GM18867 (cell line): ENCODE data around the gene GLRA3.
A peak's percentile ranks its signal among the peaks of the same experiment; 100 is the strongest.

ENCODE experiments used
- ATAC-seq: cut with Tn5 transposase; IDR thresholded peaks from one replicate; pipeline ENCODE4 v1.9.1; 2021; ENCODE audit warnings: mild to moderate bottlenecking, moderate library complexity; ENCODE audit not compliant: unreplicated experiment

The GLRA3 gene

DNA sequence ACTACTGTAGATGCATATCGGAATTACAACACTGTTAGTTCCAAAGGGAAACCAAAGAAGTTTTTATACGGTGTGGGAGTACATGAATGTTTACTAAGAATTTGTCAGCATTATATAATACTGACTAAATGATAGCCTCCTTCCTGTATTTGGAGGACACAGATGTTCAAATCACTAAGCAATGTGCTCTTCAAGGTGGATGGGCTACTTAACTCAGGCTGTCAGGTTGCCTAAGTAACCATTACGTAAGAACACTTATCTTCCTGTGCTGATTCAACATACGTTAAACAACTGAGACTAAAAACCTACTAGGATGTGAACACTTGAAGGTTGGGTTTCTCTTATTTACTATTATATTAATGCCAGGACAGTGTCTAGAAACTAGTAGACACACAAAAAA is 224.8 kb downstream of the GLRA3 start:
- ATAC-seq = no peak

DNA sequence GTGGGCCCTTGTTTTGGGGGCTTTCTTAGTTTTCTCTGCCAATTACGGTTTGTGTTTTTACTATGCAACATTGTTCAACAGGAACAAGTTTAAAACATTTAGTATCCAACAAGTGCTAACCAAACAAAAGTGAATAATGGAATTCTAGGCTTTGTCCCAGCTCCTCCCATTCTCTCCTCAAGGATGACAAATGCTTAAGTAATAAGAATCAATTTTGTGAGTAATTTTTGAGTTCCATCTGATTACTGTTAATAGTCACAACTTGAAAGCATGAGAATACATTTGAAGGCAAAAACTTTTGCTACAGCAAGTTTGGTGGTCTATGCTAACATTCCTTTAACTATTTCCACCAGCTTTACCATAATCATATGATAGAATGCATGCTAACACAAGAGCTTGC is 228.7 kb downstream of the GLRA3 start:
- no peak for ATAC-seq

DNA sequence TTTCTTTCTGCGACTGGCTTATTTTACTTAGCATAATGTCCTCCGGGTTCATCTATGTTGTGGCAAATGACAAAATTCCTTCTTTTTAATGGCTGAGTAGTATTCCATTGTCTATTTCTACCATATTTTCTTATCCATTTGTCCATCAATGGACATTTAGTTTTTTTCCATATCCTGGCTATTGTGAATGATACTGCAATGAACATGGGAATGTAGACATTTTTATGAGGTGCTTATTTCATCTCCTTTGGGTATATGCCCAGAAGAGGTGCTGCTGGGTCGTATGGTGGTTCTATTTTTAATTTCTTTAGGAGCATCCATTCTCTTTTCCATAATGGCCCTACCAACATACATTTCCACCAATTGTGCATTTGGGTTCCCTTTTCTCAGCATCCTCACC is 230.2 kb downstream of the GLRA3 start:
- no peak for ATAC-seq

DNA sequence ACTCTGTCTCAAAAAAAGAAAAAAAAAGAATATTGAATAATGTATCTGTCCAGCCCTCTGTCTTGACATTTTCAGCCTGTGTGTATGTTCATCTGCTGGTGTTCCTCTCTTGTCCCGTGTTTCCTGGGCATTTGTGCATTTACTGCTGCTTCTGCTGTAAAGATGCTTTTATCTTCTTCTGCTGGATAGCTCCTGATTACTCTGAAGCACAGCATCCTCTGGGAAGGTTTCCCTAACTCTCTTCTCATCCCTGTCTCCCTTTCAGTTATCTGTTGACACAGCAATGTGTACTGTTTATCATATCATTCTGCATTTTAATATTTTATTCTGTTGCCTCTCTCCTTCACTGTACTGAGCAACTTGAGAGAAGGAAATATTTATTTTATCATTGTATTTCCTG is 232.5 kb downstream of the GLRA3 start:
- ATAC-seq = no peak

- no peak for ATAC-seq
Measured at GRCh38 chr4:174595141-174595929, 233.7 kb downstream of the GLRA3 start.

DNA sequence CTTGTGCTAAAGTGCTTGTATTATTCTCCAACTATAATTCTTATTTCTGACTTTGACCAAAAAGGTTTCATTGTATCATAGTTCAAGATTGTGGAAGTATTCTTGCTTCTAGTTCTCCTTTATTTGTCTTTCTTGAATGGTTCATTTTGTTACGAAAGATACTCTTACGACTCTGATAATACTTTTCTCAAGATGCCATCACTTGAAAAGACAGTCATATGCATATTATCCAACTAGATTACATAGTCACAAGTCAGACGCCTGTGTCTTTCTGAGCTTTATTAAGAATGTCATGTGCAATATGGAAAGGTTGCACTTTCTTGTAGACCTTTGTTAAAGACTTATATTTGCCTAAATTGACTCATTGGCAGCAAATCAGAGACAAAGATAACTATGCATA is 235.3 kb downstream of the GLRA3 start:
- no peak for ATAC-seq

DNA sequence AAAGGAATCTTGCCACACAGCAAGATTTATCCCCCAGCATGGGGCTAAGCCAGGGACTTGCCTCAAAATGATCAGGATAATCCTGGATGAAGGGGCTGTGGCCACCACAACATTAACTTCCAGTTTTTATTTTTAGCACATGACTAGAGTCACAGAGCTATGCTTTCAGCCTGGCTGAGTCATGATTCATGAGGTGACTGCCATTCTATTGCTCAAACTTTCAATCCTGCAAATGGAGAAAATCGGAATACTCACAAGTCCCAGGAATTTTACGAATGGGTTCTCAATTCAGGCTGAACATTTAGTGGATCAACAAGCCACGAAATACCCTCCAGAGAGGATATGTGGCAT is 236.1 kb downstream of the GLRA3 start:
- no peak for ATAC-seq

- ATAC-seq = no peak
Measured at GRCh38 chr4:174592256-174592984, 236.6 kb downstream of the GLRA3 start.

- peak; percentile 98 for ATAC-seq
Measured at GRCh38 chr4:174591243-174592021, 237.6 kb downstream of the GLRA3 start.

- no peak for ATAC-seq
Measured at GRCh38 chr4:174590336-174590735, 238.7 kb downstream of the GLRA3 start.
